GM12878 (cell line): Measurements from ENCODE around the gene TEX13D. TPM values are rescaled to one million over a fixed set of nuclear protein-coding genes. Genes with fewer than 3 reads are reported as not detected.

Source experiments
- ATAC-seq: fragments of 200-7000 bp; cut with Tn5 transposase; 3 replicates; pipeline ENCODE4 v1.9.1; 2020; ENCODE audit warnings: mild to moderate bottlenecking, moderate library complexity
- BruUV-seq: library from RNA; stranded (reverse); fragments of 400-500 nt; replicated peaks from 2 replicates; lab custom pipeline; 2021; lab: Mats Ljungman, UMichigan
- CTCF ChIA-PET: fragments of 300-600 bp; sonication (Branson Sonifier 250); formaldehyde crosslinking; extraction: SDS; loops from one replicate; lab custom pipeline; 2021; ENCODE audit warnings: inconsistent platforms; lab: Yijun Ruan, JAX
- POLR2A ChIA-PET: fragments of 350-600 bp; formaldehyde crosslinking; extraction: SDS; loops from one replicate; lab custom pipeline; 2021; ENCODE audit warnings: inconsistent platforms; lab: Charles Lee
- RAD21 ChIA-PET: fragments of 300-600 bp; sonication (Branson Sonifier 250); formaldehyde crosslinking; loops from one replicate; lab custom pipeline; 2023; ENCODE audit warnings: antibody characterized with exemption; ENCODE audit not compliant: unreplicated experiment; lab: Charles Lee
- SMC1A ChIA-PET: fragments of 300-600 bp; sonication (Branson Sonifier 250); formaldehyde crosslinking; loops from one replicate; lab custom pipeline; 2023; ENCODE audit not compliant: unreplicated experiment, uncharacterized antibody; lab: Charles Lee
- DNase-seq: peaks from one replicate; pipeline ENCODE4 v3.0.0-alpha.2; 2011; ENCODE audit warnings: low read depth, low spot score
- FAIRE-seq: peaks from 3 replicates; lab custom pipeline; 2011; peaks lifted over from hg19 to GRCh38; lab: Jason Lieb, UNC
- H2AFZ ChIP-seq: 2 replicates; pipeline ENCODE4 v1.6.0; 2011; ENCODE audit warnings: low read depth, low read length, control low read depth; ENCODE audit not compliant: control insufficient read depth
- H3K27ac ChIP-seq: 2 replicates; pipeline ENCODE4 v1.5.1; 2011; ENCODE audit warnings: control low read depth; ENCODE audit not compliant: control insufficient read depth, insufficient read depth
- H3K27me3 ChIP-seq, 2 experiments: replicated peaks in 1 of 2; 2 replicates each; pipeline versions ENCODE4 v1.6.0 to v1.6.1; 2011; ENCODE audit warnings: low read length in 1 of 2; ENCODE audit not compliant: control insufficient read depth in 2 of 2, insufficient read depth in 2 of 2
- H3K36me3 ChIP-seq, 2 experiments: 2 replicates each; pipeline ENCODE4 v1.5.1; 2011; ENCODE audit warnings: low read length in 1 of 2; ENCODE audit not compliant: control insufficient read depth in 2 of 2, insufficient read depth in 2 of 2
- H3K4me1 ChIP-seq: 2 replicates; pipeline ENCODE4 v1.6.1; 2011; ENCODE audit warnings: mild to moderate bottlenecking, low read length, moderate library complexity, mixed read lengths; ENCODE audit not compliant: control insufficient read depth, insufficient read depth
- H3K4me2 ChIP-seq: 2 replicates; pipeline ENCODE4 v1.6.0; 2011; ENCODE audit warnings: control low read depth; ENCODE audit not compliant: control insufficient read depth, insufficient read depth
- H3K4me3 ChIP-seq: fragments of 200-600 bp; sonication (generic); 2 replicates; pipeline ENCODE4 v1.5.1; 2016
- H3K79me2 ChIP-seq: 2 replicates; pipeline ENCODE4 v1.6.0; 2011; ENCODE audit warnings: low read length; ENCODE audit not compliant: control insufficient read depth, insufficient read depth
- H3K9ac ChIP-seq: 2 replicates; pipeline ENCODE4 v1.8.0; 2011; ENCODE audit warnings: low read length, control low read depth, mixed read lengths; ENCODE audit not compliant: control insufficient read depth, insufficient read depth
- H3K9me3 ChIP-seq: replicated peaks from 3 replicates; pipeline ENCODE4 v1.5.1; 2011; ENCODE audit warnings: mild to moderate bottlenecking, low read length; ENCODE audit not compliant: control insufficient read depth, insufficient read depth
- H4K20me1 ChIP-seq: 2 replicates; pipeline ENCODE4 v1.6.0; 2011; ENCODE audit not compliant: control insufficient read depth, insufficient read depth
- BRCA1 ChIP-seq: IDR thresholded peaks from 2 replicates; pipeline ENCODE4 v1.6.1; 2011; ENCODE audit warnings: low read depth, low read length, improper control_type of control experiment
- IKZF1 ChIP-seq: fragments of 450-650 bp; conservative IDR thresholded peaks from 2 replicates; pipeline ENCODE4 v1.6.1; 2017; ENCODE audit warnings: antibody characterized with exemption, mild to moderate bottlenecking
- PAX5 ChIP-seq: IDR thresholded peaks from 2 replicates; pipeline ENCODE4 v1.6.1; 2011; ENCODE audit warnings: low read depth, low read length, borderline replicate concordance
- POLR2AphosphoS5 ChIP-seq: IDR thresholded peaks from 2 replicates; pipeline ENCODE4 v1.6.1; 2011; ENCODE audit warnings: mild to moderate bottlenecking, low read length, inconsistent platforms
- RCOR1 ChIP-seq: conservative IDR thresholded peaks from 2 replicates; pipeline ENCODE4 v1.6.1; 2012; ENCODE audit warnings: low read depth, low read length, improper control_type of control experiment
- ZBED1 ChIP-seq: IDR thresholded peaks from 2 replicates; pipeline ENCODE4 v1.6.1; 2016; ENCODE audit warnings: borderline replicate concordance
- in situ Hi-C: fragments of 300-500 bp; cut with MboI; formaldehyde crosslinking; loops from 9 replicates; pipeline ENCODE4 v1.14.3; 2018; ENCODE audit warnings: mixed read lengths
- intact Hi-C: fragments of 100-400 bp; cut with micrococcal nuclease; formaldehyde crosslinking; loops from one replicate; pipeline ENCODE4 v1.14.2; 2022; ENCODE audit not compliant: unreplicated experiment
- polyA plus RNA-seq, 11 experiments: library from polyadenylated mRNA; depleted of rRNA in 4 of 11; unstranded in 6 of 11; stranded (reverse) in 5 of 11; fragments of >200 nt; fragmentation: Nextera tagmentation in 4 of 11; fragmentation: Illumina TruSeq in 1 of 11; extraction: Ambion mirVana in 4 of 11; extraction: Trizol in 1 of 11; gene quantifications; 1 replicate in 1 of 11; 2 replicates in 10 of 11; pipeline versions ENCODE4 v1.2.1 to v1.2.3, GENCODE V29; 2011 to 2016; ENCODE audit warnings: inconsistent platforms in 2 of 11, missing spikeins in 2 of 11, low read depth in 1 of 11
- total RNA-seq, 4 experiments: library from RNA; depleted of rRNA in 3 of 4; stranded (reverse); fragments of >200 nt in 3 of 4; fragmentation: Illumina TruSeq in 1 of 4; extraction: Trizol in 1 of 4; gene quantifications; 2 replicates each; pipeline versions ENCODE4 v1.2.1 to v1.2.3, GENCODE V29; 2013 to 2021
- TF ChIP-seq, protein P1 (sequence below): IDR thresholded peaks from 2 replicates; pipeline ENCODE4 v1.6.1; 2012; ENCODE audit warnings: improper control_type of control experiment, low read depth, low read length; ENCODE audit not compliant: insufficient replicate concordance
- TF ChIP-seq, protein P2 (sequence below): fragments of 450-650 bp; IDR thresholded peaks from 2 replicates; pipeline ENCODE4 v1.6.1; 2017; ENCODE audit warnings: mild to moderate bottlenecking, low read depth, inconsistent platforms; ENCODE audit not compliant: poor library complexity, severe bottlenecking

Gene TEX13D
- total and polyA plus RNA-seq, 10 of the 15 experiments (the other 5 are each of a cell fraction or from before 2014, with no cell fraction given), result 0.11 to 2.9 (median 0.19) TPM; not detected in 1

DNA sequence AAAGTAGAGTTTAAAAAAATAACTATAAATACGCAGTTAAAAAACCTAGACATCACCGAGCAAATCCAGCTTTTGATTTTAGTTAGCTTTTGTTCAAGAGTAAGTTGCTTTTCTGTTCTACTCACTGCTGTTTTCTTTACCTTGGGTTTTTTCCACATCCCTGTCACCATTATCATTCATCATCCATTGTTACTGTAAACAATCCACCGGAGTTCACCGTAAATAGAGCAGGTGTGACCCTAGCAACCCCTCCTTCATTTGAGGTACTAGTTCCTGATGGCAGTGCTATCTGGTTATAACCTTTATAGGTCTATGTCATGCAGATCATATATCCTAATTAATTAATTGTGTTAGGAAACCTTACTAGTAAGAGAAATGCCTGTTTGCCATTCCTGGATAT lies 43.0 kb upstream of the TEX13D start (continued):
- TF ChIP-seq, protein P1, sequence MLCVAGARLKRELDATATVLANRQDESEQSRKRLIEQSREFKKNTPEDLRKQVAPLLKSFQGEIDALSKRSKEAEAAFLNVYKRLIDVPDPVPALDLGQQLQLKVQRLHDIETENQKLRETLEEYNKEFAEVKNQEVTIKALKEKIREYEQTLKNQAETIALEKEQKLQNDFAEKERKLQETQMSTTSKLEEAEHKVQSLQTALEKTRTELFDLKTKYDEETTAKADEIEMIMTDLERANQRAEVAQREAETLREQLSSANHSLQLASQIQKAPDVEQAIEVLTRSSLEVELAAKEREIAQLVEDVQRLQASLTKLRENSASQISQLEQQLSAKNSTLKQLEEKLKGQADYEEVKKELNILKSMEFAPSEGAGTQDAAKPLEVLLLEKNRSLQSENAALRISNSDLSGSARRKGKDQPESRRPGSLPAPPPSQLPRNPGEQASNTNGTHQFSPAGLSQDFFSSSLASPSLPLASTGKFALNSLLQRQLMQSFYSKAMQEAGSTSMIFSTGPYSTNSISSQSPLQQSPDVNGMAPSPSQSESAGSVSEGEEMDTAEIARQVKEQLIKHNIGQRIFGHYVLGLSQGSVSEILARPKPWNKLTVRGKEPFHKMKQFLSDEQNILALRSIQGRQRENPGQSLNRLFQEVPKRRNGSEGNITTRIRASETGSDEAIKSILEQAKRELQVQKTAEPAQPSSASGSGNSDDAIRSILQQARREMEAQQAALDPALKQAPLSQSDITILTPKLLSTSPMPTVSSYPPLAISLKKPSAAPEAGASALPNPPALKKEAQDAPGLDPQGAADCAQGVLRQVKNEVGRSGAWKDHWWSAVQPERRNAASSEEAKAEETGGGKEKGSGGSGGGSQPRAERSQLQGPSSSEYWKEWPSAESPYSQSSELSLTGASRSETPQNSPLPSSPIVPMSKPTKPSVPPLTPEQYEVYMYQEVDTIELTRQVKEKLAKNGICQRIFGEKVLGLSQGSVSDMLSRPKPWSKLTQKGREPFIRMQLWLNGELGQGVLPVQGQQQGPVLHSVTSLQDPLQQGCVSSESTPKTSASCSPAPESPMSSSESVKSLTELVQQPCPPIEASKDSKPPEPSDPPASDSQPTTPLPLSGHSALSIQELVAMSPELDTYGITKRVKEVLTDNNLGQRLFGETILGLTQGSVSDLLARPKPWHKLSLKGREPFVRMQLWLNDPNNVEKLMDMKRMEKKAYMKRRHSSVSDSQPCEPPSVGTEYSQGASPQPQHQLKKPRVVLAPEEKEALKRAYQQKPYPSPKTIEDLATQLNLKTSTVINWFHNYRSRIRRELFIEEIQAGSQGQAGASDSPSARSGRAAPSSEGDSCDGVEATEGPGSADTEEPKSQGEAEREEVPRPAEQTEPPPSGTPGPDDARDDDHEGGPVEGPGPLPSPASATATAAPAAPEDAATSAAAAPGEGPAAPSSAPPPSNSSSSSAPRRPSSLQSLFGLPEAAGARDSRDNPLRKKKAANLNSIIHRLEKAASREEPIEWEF, result no peak
- TF ChIP-seq IKZF1 (no peak), PAX5 (no peak)
- TF ChIP-seq, all 136 proteins: peak for 0

DNA sequence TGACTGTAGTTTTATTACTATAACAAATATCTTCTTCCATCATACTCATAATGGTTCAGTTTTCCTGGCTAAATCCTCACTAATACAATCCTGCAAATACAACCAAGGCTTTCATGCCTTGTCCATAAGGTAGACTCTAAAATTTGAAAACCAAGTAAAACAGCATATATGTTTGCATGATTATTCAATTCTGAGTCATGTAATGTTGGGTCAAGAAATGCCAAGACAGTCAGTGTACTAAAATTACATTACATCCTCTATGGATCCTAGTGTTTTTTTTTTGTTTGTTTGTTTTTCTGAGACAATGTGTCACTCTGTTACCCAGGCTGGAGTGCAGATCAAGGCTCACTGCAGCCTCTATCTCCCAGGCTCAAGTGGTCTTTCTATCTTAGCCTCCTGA lies 38.6 kb upstream of the TEX13D start:
- Histone ChIP-seq H3K4me1 (no peaks in the 10 kb centered on the region), H3K9me3 (no peaks in the 10 kb centered on the region; the same call in 2 of the 3 replicates), H3K27ac (no peak overlapping the region), H3K27me3 (no peaks in the 10 kb centered on the region), H3K4me3 (no peak overlapping the region), H3K9ac (no peak overlapping the region), H2AFZ (no peak overlapping the region), H4K20me1 (no peaks in the 10 kb centered on the region), H3K36me3 (no peaks in the 10 kb centered on the region), H3K4me2 (no peak overlapping the region), H3K79me2 (no peaks in the 10 kb centered on the region)
- ChIA-PET SMC1A (no interaction called here), CTCF (no interaction called here), RAD21 (no interaction called here), POLR2A (no interaction called here)
- intact Hi-C loops (no loop called here), in situ Hi-C loops (no loop called here)
- DNase-seq (no peak), FAIRE-seq (no peak), ATAC-seq (no peak)
- BruUV-seq, result no TSS peak
- TF ChIP-seq BRCA1, result no peak
- TF ChIP-seq POLR2AphosphoS5, result no peak
- no peak for TF ChIP-seq PAX5
- TF ChIP-seq, protein P1, result no peak
- TF ChIP-seq RCOR1, result no peak
- no peak for TF ChIP-seq ZBED1
- TF ChIP-seq, protein P2, sequence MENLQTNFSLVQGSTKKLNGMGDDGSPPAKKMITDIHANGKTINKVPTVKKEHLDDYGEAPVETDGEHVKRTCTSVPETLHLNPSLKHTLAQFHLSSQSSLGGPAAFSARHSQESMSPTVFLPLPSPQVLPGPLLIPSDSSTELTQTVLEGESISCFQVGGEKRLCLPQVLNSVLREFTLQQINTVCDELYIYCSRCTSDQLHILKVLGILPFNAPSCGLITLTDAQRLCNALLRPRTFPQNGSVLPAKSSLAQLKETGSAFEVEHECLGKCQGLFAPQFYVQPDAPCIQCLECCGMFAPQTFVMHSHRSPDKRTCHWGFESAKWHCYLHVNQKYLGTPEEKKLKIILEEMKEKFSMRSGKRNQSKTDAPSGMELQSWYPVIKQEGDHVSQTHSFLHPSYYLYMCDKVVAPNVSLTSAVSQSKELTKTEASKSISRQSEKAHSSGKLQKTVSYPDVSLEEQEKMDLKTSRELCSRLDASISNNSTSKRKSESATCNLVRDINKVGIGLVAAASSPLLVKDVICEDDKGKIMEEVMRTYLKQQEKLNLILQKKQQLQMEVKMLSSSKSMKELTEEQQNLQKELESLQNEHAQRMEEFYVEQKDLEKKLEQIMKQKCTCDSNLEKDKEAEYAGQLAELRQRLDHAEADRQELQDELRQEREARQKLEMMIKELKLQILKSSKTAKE, result no peak
